ENCODE results near the gene SRBD1.

The SRBD1 gene

GRCh38 chr2:45629971-45630370 is 18.9 kb upstream of the SRBD1 start:
- no peaks in the 10 kb centered on the region for H3K27me3 ChIP-seq (ENCODE audit: insufficient read depth, low read length)
- H3K9ac ChIP-seq (ENCODE audit: low read depth, low read length) = no peak overlapping the region
- 100% methylated on average over 1 of the region's 1 CpG for WGBS
- H3K4me3 ChIP-seq (ENCODE audit: low read length) = no peak overlapping the region
- peaks cover 18% of the 10 kb centered on the region for H3K4me1 ChIP-seq (ENCODE audit: insufficient read depth, low read length)
- no peak overlapping the region for H3K27ac ChIP-seq (ENCODE audit: low read depth, low read length)
- no peaks in the 10 kb centered on the region for H3K36me3 ChIP-seq (ENCODE audit: insufficient read depth, low read length)
- H3K9me3 ChIP-seq (ENCODE audit: insufficient read depth, low read depth, low read length) = no peaks in the 10 kb centered on the region

- no peak overlapping the region for H3K27ac ChIP-seq (ENCODE audit: low read depth, low read length)
- H3K9me3 ChIP-seq (ENCODE audit: insufficient read depth, low read depth, low read length) = no peaks in the 10 kb centered on the region
- H3K9ac ChIP-seq (ENCODE audit: low read depth, low read length) = no peak overlapping the region
- no peak overlapping the region for H3K4me3 ChIP-seq (ENCODE audit: low read length)
- H3K36me3 ChIP-seq (ENCODE audit: insufficient read depth, low read length) = no peaks in the 10 kb centered on the region
- H3K27me3 ChIP-seq (ENCODE audit: insufficient read depth, low read length) = no peaks in the 10 kb centered on the region
- peaks cover 18% of the 10 kb centered on the region for H3K4me1 ChIP-seq (ENCODE audit: insufficient read depth, low read length)
- WGBS = 78% methylated on average over 1 of the region's 1 CpG
Observed at GRCh38 chr2:45627911-45628310, 16.8 kb upstream of the SRBD1 start.

GRCh38 chr2:45626387-45627221 is 15.5 kb upstream of the SRBD1 start:
- no peak overlapping the region for H3K4me3 ChIP-seq (ENCODE audit: low read length)
- H3K9ac ChIP-seq (ENCODE audit: low read depth, low read length) = no peak overlapping the region
- peaks cover 9% of the 10 kb centered on the region for H3K4me1 ChIP-seq (ENCODE audit: insufficient read depth, low read length)
- H3K9me3 ChIP-seq (ENCODE audit: insufficient read depth, low read depth, low read length) = no peaks in the 10 kb centered on the region
- H3K36me3 ChIP-seq (ENCODE audit: insufficient read depth, low read length) = no peaks in the 10 kb centered on the region
- no peak overlapping the region for H3K27ac ChIP-seq (ENCODE audit: low read depth, low read length)
- 88% methylated on average over 8 of the region's 8 CpGs for WGBS
- no peaks in the 10 kb centered on the region for H3K27me3 ChIP-seq (ENCODE audit: insufficient read depth, low read length)

GRCh38 chr2:45625824-45626223 is 14.8 kb upstream of the SRBD1 start:
- 0 out of 2 replicates have a peak, but pooled peaks cover 1% of the 10 kb centered on the region for H3K4me1 ChIP-seq (ENCODE audit: insufficient read depth, low read length)
- H3K27ac ChIP-seq (ENCODE audit: low read depth, low read length) = no peak overlapping the region
- no peak overlapping the region for H3K4me3 ChIP-seq (ENCODE audit: low read length)
- H3K9me3 ChIP-seq (ENCODE audit: insufficient read depth, low read depth, low read length) = no peaks in the 10 kb centered on the region
- no peaks in the 10 kb centered on the region for H3K36me3 ChIP-seq (ENCODE audit: insufficient read depth, low read length)
- H3K9ac ChIP-seq (ENCODE audit: low read depth, low read length) = no peak overlapping the region
- H3K27me3 ChIP-seq (ENCODE audit: insufficient read depth, low read length) = no peaks in the 10 kb centered on the region

GRCh38 chr2:45623098-45623497 is 12.0 kb upstream of the SRBD1 start:
- no peaks in the 10 kb centered on the region for H3K4me1 ChIP-seq (ENCODE audit: insufficient read depth, low read length)
- no peak overlapping the region for H3K4me3 ChIP-seq (ENCODE audit: low read length)
- no peaks in the 10 kb centered on the region for H3K36me3 ChIP-seq (ENCODE audit: insufficient read depth, low read length)
- H3K27me3 ChIP-seq (ENCODE audit: insufficient read depth, low read length) = no peaks in the 10 kb centered on the region
- WGBS = 97% methylated on average over 3 of the region's 3 CpGs
- no peak overlapping the region for H3K9ac ChIP-seq (ENCODE audit: low read depth, low read length)
- H3K27ac ChIP-seq (ENCODE audit: low read depth, low read length) = no peak overlapping the region
- H3K9me3 ChIP-seq (ENCODE audit: insufficient read depth, low read depth, low read length) = no peaks in the 10 kb centered on the region

GRCh38 chr2:45622336-45623075 is 11.4 kb upstream of the SRBD1 start:
- Histone ChIP-seq H3K27me3 (ENCODE audit: insufficient read depth, low read length) (no peaks in the 10 kb centered on the region), H3K4me3 (ENCODE audit: low read length) (no peak overlapping the region), H3K9me3 (ENCODE audit: insufficient read depth, low read depth, low read length) (no peaks in the 10 kb centered on the region), H3K4me1 (ENCODE audit: insufficient read depth, low read length) (no peaks in the 10 kb centered on the region), H3K36me3 (ENCODE audit: insufficient read depth, low read length) (no peaks in the 10 kb centered on the region), H3K9ac (ENCODE audit: low read depth, low read length) (no peak overlapping the region), H3K27ac (ENCODE audit: low read depth, low read length) (no peak overlapping the region)
- WGBS = 95% methylated on average over 6 of the region's 6 CpGs

- no peaks in the 10 kb centered on the region for H3K9me3 ChIP-seq (ENCODE audit: insufficient read depth, low read depth, low read length)
- no peak overlapping the region for H3K4me3 ChIP-seq (ENCODE audit: low read length)
- H3K27ac ChIP-seq (ENCODE audit: low read depth, low read length) = no peak overlapping the region
- no peaks in the 10 kb centered on the region for H3K4me1 ChIP-seq (ENCODE audit: insufficient read depth, low read length)
- no peaks in the 10 kb centered on the region for H3K27me3 ChIP-seq (ENCODE audit: insufficient read depth, low read length)
- H3K9ac ChIP-seq (ENCODE audit: low read depth, low read length) = no peak overlapping the region
- no peaks in the 10 kb centered on the region for H3K36me3 ChIP-seq (ENCODE audit: insufficient read depth, low read length)
- 91% methylated on average over 2 of the region's 2 CpGs for WGBS
Observed at GRCh38 chr2:45617496-45617895, 6.4 kb upstream of the SRBD1 start.

GRCh38 chr2:45616658-45617411 is 5.8 kb upstream of the SRBD1 start:
- Histone ChIP-seq H3K27me3 (ENCODE audit: insufficient read depth, low read length) (no peaks in the 10 kb centered on the region), H3K9me3 (ENCODE audit: insufficient read depth, low read depth, low read length) (no peaks in the 10 kb centered on the region), H3K9ac (ENCODE audit: low read depth, low read length) (no peak overlapping the region), H3K4me1 (ENCODE audit: insufficient read depth, low read length) (no peaks in the 10 kb centered on the region), H3K36me3 (ENCODE audit: insufficient read depth, low read length) (no peaks in the 10 kb centered on the region), H3K27ac (ENCODE audit: low read depth, low read length) (no peak overlapping the region), H3K4me3 (ENCODE audit: low read length) (no peak overlapping the region)
- 85% methylated on average over 3 of the region's 4 CpGs for WGBS

- Histone ChIP-seq H3K27me3 (ENCODE audit: insufficient read depth, low read length) (no peaks in the 10 kb centered on the region), H3K9me3 (ENCODE audit: insufficient read depth, low read depth, low read length) (no peaks in the 10 kb centered on the region)
Observed at GRCh38 chr2:45614871-45615415, 3.9 kb upstream of the SRBD1 start.

GRCh38 chr2:45614330-45614729 is 3.3 kb upstream of the SRBD1 start:
- Histone ChIP-seq H3K9me3 (ENCODE audit: insufficient read depth, low read depth, low read length) (no peaks in the 10 kb centered on the region), H3K9ac (ENCODE audit: low read depth, low read length) (no peak overlapping the region), H3K4me1 (ENCODE audit: insufficient read depth, low read length) (peaks cover 9% of the 10 kb centered on the region), H3K4me3 (ENCODE audit: low read length) (no peak overlapping the region), H3K36me3 (ENCODE audit: insufficient read depth, low read length) (no peaks in the 10 kb centered on the region), H3K27ac (ENCODE audit: low read depth, low read length) (no peak overlapping the region), H3K27me3 (ENCODE audit: insufficient read depth, low read length) (no peaks in the 10 kb centered on the region)
- WGBS = 95% methylated on average over 1 of the region's 1 CpG

More at GRCh38 chr2:45614871-45615415, 3.9 kb upstream of the SRBD1 start:
- Histone ChIP-seq H3K4me3 (ENCODE audit: low read length) (no peak overlapping the region), H3K4me1 (ENCODE audit: insufficient read depth, low read length) (peaks cover 6% of the 10 kb centered on the region), H3K9ac (ENCODE audit: low read depth, low read length) (no peak overlapping the region), H3K36me3 (ENCODE audit: insufficient read depth, low read length) (no peaks in the 10 kb centered on the region), H3K27ac (ENCODE audit: low read depth, low read length) (no peak overlapping the region)
- WGBS = 81% methylated on average over 3 of the region's 3 CpGs

GRCh38 chr2:45612731-45613130 is 1.7 kb upstream of the SRBD1 start:
- Histone ChIP-seq H3K36me3 (ENCODE audit: insufficient read depth, low read length) (no peaks in the 10 kb centered on the region), H3K9ac (ENCODE audit: low read depth, low read length) (no peak overlapping the region), H3K4me3 (ENCODE audit: low read length) (no peak overlapping the region), H3K4me1 (ENCODE audit: insufficient read depth, low read length) (peaks cover 9% of the 10 kb centered on the region), H3K9me3 (ENCODE audit: insufficient read depth, low read depth, low read length) (no peaks in the 10 kb centered on the region), H3K27ac (ENCODE audit: low read depth, low read length) (no peak overlapping the region), H3K27me3 (ENCODE audit: insufficient read depth, low read length) (no peaks in the 10 kb centered on the region)
- WGBS = 97% methylated on average over 2 of the region's 2 CpGs
